Measurements from ENCODE around the gene TRAP1.
A peak's percentile ranks its signal among the peaks of the same experiment; 100 is the strongest.

GRCh38 chr16:3611146-3611975 lies 106.0 kb downstream of the TRAP1 start, which contains the start of gene SLX4:
- no peak for TF ChIP-seq MAX (IDR thresholded peaks at IDR 0.05)
- no peak for TF ChIP-seq CHD2 (IDR thresholded peaks at IDR 0.05; ENCODE audit: low read length, partially characterized antibody)
- no peak for TF ChIP-seq CTCF (IDR thresholded peaks at IDR 0.05)
- no peak for TF ChIP-seq PBX3 (IDR thresholded peaks at IDR 0.05)
- TF ChIP-seq CEBPB (IDR thresholded peaks at IDR 0.05) = no peak
- no peak for TF ChIP-seq RCOR1 (IDR thresholded peaks at IDR 0.05; ENCODE audit: low read depth, low read length)
- no peak for TF ChIP-seq JUNB (IDR thresholded peaks at IDR 0.05)
- no peak for TF ChIP-seq NR3C1 (IDR thresholded peaks at IDR 0.05)
- TF ChIP-seq KDM5A (IDR thresholded peaks at IDR 0.05) = no peak; the same call in 1 of the 2 replicates
- peak; percentile 71 for TF ChIP-seq POLR2A (IDR thresholded peaks at IDR 0.05; ENCODE audit: low read length)
- no peak for TF ChIP-seq NFE2L2 (conservative IDR thresholded peaks at IDR 0.05; ENCODE audit: low read length)

Measured in A549 (cell line).